Measurements from ENCODE around the gene OR7G2.

The OR7G2 gene

DNA sequence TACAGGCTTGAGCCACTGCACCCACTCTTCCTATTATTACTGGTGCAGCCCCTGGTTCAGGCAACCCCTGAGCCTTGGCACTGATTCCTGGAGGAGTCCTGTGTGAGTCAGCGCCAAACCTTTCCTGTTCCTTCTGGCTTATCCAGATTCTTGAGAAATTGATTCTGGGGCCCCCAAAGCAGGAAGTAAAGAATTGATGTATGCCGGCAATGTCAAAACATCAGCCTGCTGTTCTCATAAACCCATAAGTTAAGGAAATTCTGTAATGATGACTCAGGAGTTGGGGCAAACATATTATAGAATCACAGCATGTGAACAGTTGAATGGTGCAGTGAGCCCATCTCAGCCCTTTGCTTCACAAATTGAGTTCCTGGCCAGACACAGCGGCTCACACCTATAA, 20.9 kb upstream of the OR7G2 start:
- TF ChIP-seq, protein P1, sequence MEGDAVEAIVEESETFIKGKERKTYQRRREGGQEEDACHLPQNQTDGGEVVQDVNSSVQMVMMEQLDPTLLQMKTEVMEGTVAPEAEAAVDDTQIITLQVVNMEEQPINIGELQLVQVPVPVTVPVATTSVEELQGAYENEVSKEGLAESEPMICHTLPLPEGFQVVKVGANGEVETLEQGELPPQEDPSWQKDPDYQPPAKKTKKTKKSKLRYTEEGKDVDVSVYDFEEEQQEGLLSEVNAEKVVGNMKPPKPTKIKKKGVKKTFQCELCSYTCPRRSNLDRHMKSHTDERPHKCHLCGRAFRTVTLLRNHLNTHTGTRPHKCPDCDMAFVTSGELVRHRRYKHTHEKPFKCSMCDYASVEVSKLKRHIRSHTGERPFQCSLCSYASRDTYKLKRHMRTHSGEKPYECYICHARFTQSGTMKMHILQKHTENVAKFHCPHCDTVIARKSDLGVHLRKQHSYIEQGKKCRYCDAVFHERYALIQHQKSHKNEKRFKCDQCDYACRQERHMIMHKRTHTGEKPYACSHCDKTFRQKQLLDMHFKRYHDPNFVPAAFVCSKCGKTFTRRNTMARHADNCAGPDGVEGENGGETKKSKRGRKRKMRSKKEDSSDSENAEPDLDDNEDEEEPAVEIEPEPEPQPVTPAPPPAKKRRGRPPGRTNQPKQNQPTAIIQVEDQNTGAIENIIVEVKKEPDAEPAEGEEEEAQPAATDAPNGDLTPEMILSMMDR (conservative IDR thresholded peaks at IDR 0.05; ENCODE audit: control insufficient read depth, insufficient read depth, low read depth, low read length): no peak
- H3K4me3 ChIP-seq (ENCODE audit: control insufficient read depth, low read depth, low read length): no peak overlapping the region

DNA sequence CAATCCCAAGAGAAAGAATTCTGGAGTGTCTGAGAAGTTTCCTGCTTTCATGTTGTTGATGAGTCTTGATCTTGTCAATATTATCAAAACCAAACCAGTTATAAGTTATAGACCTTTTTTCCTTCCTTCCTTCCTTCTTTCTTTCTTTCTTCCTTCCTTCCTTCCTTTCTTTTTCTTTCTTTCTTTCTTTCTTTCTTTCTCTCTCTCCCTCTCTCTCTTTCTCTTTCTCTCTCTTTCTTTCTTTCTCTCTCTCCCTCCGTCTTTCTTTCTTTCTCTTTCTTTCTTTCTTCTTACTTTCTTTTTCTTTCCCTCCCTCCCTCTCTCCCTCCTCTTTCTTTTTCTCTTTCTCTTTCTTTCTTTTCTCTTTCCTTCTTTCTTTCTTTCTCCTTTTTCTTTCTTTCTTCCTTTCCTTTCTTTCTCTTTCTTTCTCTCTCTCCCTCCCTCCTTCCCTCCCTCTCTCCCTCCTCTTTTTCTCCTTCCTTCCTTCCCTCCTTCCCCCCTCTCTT, 19.7 kb upstream of the OR7G2 start, which contains the start of gene OR7G3:
Gene OR7G3, minus strand, starts transcription at position 51 of the 506 bp plus-strand sequence. Its CDS starts 0 bp downstream, at position 51.
- H3K4me3 ChIP-seq (ENCODE audit: control insufficient read depth, low read depth, low read length): no peak within 1 kb of the TSS
- TF ChIP-seq, protein P1 (conservative IDR thresholded peaks at IDR 0.05; ENCODE audit: control insufficient read depth, insufficient read depth, low read depth, low read length): no peak
- no peak for DNase-seq (ENCODE audit: low read depth)

More for the DNA sequence above, 20.9 kb upstream of the OR7G2 start:
- no peak for DNase-seq (ENCODE audit: low read depth)

DNA sequence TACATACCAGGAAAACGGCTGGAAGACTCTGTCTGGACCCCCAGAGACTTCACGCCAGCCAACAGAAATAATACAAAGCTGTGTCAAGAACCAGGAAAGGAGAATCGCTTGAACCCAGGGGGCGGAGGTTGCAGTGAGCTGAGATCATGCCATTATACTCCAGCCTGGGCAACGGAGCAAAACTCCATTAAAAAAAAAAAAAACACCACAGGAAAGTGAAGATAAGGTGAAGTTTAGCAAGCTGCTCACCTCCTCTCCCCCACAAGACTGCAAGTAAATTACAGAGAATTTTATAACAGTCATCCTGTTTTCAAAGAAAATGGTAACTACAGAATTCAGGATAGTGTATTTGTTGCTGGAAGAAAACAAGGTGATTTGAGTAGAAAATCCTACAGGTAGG, 9.3 kb upstream of the OR7G2 start:
- H3K4me3 ChIP-seq (ENCODE audit: control insufficient read depth, low read depth, low read length): no peak overlapping the region
- no peak for DNase-seq (ENCODE audit: low read depth)
- TF ChIP-seq, protein P1 (conservative IDR thresholded peaks at IDR 0.05; ENCODE audit: control insufficient read depth, insufficient read depth, low read depth, low read length): no peak

DNA sequence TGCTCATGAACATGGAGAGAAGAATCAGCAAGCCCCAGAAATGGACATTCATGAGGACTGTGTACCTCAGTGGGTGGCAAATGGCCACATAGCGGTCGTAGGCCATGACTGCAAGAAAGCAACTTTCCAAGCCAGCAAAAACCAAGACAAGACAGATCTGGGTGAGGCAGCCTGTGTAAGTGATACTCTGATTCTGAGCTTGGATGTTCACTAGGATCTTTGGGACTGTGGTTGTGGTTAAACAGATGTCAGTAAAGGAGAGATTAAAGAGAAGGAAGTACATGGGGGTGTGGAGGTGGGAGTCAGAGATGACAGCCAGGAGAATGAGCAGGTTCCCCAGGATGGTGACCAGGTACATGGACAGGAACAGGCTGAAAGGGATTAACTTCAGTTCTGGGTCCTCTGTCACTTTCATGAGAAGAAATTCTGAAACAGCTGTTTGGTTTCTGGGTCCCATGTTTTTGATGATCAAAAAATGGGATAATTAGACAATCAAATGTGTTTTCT, 8.1 kb upstream of the OR7G2 start, which contains the start of gene OR7G1:
Gene OR7G1, minus strand, starts transcription at position 457 of the 507 bp plus-strand sequence. Its CDS starts 0 bp downstream, at position 457.
- DNase-seq (ENCODE audit: low read depth): no peak
- TF ChIP-seq, protein P1 (conservative IDR thresholded peaks at IDR 0.05; ENCODE audit: control insufficient read depth, insufficient read depth, low read depth, low read length): no peak
- H3K4me3 ChIP-seq (ENCODE audit: control insufficient read depth, low read depth, low read length): no peak within 1 kb of the TSS

DNA sequence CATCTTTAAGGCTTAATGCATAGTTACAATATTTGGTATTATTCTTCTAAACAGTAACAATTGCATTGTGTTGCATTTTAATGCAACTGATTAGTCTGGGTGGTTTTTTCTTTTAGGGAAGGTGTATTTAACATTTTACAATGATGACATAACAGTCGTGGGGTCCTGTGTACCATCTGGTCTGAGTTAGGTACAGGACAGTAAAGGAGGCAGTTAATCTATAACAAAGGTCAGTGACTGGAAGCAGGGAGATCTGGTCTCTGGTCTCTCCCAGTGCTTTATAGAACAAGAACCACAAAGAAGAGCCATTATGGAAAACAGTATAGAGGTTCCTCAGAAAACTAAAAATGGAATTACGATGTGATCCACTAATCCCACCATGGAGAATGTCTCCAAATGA, 2.7 kb upstream of the OR7G2 start:
- no peak for DNase-seq (ENCODE audit: low read depth)
- TF ChIP-seq, protein P1 (conservative IDR thresholded peaks at IDR 0.05; ENCODE audit: control insufficient read depth, insufficient read depth, low read depth, low read length): no peak
- H3K4me3 ChIP-seq (ENCODE audit: control insufficient read depth, low read depth, low read length): no peak overlapping the region

DNA sequence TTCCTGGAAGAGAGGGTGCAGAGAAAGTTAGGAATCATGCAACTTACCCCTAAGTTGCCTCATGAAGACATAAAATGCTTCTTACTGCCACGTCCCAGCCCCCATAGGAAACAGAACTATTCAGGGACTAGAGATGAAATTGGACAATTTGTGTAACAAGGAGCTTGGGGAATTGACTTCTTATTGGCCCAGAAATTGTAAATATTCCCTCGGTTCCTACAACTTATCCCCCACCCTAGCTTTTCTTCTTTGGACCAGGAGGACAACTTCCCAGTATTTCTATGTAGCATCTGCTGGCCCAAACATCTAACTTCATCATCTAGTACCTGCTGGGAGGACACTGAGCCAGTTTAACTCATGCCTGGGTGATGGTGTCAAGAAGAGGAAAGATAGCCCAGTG, 20.5 kb downstream of the OR7G2 start, which contains the start of gene OR1M1:
Gene OR1M1, plus strand, starts transcription at position 301 of the 400 bp plus-strand sequence. CDS start 6,184 bp downstream, outside the sequence.
- TF ChIP-seq, protein P1 (conservative IDR thresholded peaks at IDR 0.05; ENCODE audit: control insufficient read depth, insufficient read depth, low read depth, low read length): no peak
- H3K4me3 ChIP-seq (ENCODE audit: control insufficient read depth, low read depth, low read length): no peak within 1 kb of the TSS
- DNase-seq (ENCODE audit: low read depth): no peak

Data from fibroblast of mammary gland (primary cell).